Neural progenitor cell (in vitro differentiated cells): ENCODE measurements around the gene FALEC. TPM values are rescaled to one million over a fixed set of nuclear protein-coding genes. Genes with fewer than 3 reads are reported as not detected.
A peak's percentile ranks its signal among the peaks of the same experiment; 100 is the strongest.

Experiments
- DNase-seq: peaks from one replicate; pipeline ENCODE4 v3.0.0-alpha.2; 2016; ENCODE audit warnings: low spot score
- H2AFZ ChIP-seq: fragments of 200-600 bp; sonication (generic); replicated peaks from 2 replicates; pipeline ENCODE4 v1.6.1; 2016; ENCODE audit warnings: antibody characterized with exemption
- H3F3A ChIP-seq: fragments of 200-600 bp; sonication (generic); 2 replicates; pipeline ENCODE4 v1.6.1; 2016; ENCODE audit warnings: antibody characterized with exemption, low read depth
- H3K27ac ChIP-seq: fragments of 200-600 bp; sonication (generic); 2 replicates; pipeline ENCODE4 v1.5.1; 2016; ENCODE audit warnings: mild to moderate bottlenecking
- H3K27me3 ChIP-seq: fragments of 200-600 bp; sonication (generic); 2 replicates; pipeline ENCODE4 v1.6.1; 2016; ENCODE audit warnings: mild to moderate bottlenecking, moderate library complexity
- H3K36me3 ChIP-seq: fragments of 200-600 bp; sonication (generic); 2 replicates; pipeline ENCODE4 v1.5.1; 2016
- H3K4me1 ChIP-seq: fragments of 200-600 bp; sonication (generic); 2 replicates; pipeline ENCODE4 v1.6.1; 2016; ENCODE audit warnings: mixed run types
- H3K4me2 ChIP-seq: fragments of 200-600 bp; sonication (generic); 2 replicates; pipeline ENCODE4 v1.6.1; 2016
- H3K4me3 ChIP-seq: fragments of 200-600 bp; sonication (generic); 2 replicates; pipeline ENCODE4 v1.5.1; 2016
- H3K79me2 ChIP-seq: fragments of 200-600 bp; sonication (generic); 2 replicates; pipeline ENCODE4 v1.6.1; 2016; ENCODE audit warnings: low read depth
- H3K9ac ChIP-seq: fragments of 200-600 bp; sonication (generic); 2 replicates; pipeline ENCODE4 v1.6.1; 2016
- H3K9me3 ChIP-seq: fragments of 200-600 bp; sonication (generic); 2 replicates; pipeline ENCODE4 v1.5.1; 2016; ENCODE audit warnings: low read depth
- H4K20me1 ChIP-seq: fragments of 200-600 bp; sonication (generic); 2 replicates; pipeline ENCODE4 v1.6.1; 2016; ENCODE audit warnings: low read depth
- H3K27ac Mint-ChIP-seq: 3 replicates; pipeline ENCODE4 v1.8.0; 2021; ENCODE audit warnings: mixed read lengths
- H3K27me3 Mint-ChIP-seq: 2 replicates; pipeline ENCODE4 v1.8.0; 2022; ENCODE audit warnings: low read depth, mild to moderate bottlenecking, inconsistent platforms, moderate library complexity, mixed read lengths; ENCODE audit not compliant: insufficient read depth
- H3K36me3 Mint-ChIP-seq: 3 replicates; pipeline ENCODE4 v1.8.0; 2021; ENCODE audit warnings: mixed read lengths
- H3K4me1 Mint-ChIP-seq: 3 replicates; pipeline ENCODE4 v1.8.0; 2021; ENCODE audit warnings: mixed read lengths
- H3K4me3 Mint-ChIP-seq: 3 replicates; pipeline ENCODE4 v1.8.0; 2021; ENCODE audit warnings: mild to moderate bottlenecking, moderate library complexity, mixed read lengths
- H3K9me3 Mint-ChIP-seq: 3 replicates; pipeline ENCODE4 v1.8.0; 2020; ENCODE audit warnings: mixed read lengths
- EZH2 ChIP-seq: fragments of 200-600 bp; sonication (generic); IDR thresholded peaks from 2 replicates; pipeline ENCODE4 v1.6.1; 2017; ENCODE audit warnings: antibody characterized with exemption, mild to moderate bottlenecking, moderate library complexity
- EZH2phosphoT487 ChIP-seq: fragments of 200-600 bp; sonication (generic); IDR thresholded peaks from 2 replicates; pipeline ENCODE4 v1.6.1; 2017; ENCODE audit warnings: antibody characterized with exemption
- total RNA-seq: library from RNA; depleted of rRNA; stranded (reverse); fragments of >200 nt; gene quantifications from 2 replicates; pipeline ENCODE4 v1.2.3, GENCODE V29; 2015; ENCODE audit warnings: low replicate concordance
- TF ChIP-seq, protein P1 (sequence below): fragments of 200-600 bp; sonication (generic); IDR thresholded peaks from 2 replicates; pipeline ENCODE4 v1.5.1; 2017; ENCODE audit warnings: antibody characterized with exemption, mild to moderate bottlenecking

FALEC gene
- total RNA-seq, 1 donor from 2014 or later = not detected

GRCh38 chr1:150511985-150512660, 3.4 kb upstream of the FALEC start:
- H3K4me3 ChIP-seq = no peak overlapping the region
- H3K4me1 Mint-ChIP-seq = peaks cover 35% of the 10 kb centered on the region
- no peaks in the 10 kb centered on the region for H3K27me3 ChIP-seq
- no peaks in the 10 kb centered on the region for H3K9me3 ChIP-seq
- H3K9me3 Mint-ChIP-seq = no peaks in the 10 kb centered on the region
- H3K27ac Mint-ChIP-seq = peak overlapping the region; percentile 40
- H3K9ac ChIP-seq = no peak overlapping the region
- TF ChIP-seq EZH2 (no peak), EZH2phosphoT487 (no peak)
- TF ChIP-seq, protein P1, sequence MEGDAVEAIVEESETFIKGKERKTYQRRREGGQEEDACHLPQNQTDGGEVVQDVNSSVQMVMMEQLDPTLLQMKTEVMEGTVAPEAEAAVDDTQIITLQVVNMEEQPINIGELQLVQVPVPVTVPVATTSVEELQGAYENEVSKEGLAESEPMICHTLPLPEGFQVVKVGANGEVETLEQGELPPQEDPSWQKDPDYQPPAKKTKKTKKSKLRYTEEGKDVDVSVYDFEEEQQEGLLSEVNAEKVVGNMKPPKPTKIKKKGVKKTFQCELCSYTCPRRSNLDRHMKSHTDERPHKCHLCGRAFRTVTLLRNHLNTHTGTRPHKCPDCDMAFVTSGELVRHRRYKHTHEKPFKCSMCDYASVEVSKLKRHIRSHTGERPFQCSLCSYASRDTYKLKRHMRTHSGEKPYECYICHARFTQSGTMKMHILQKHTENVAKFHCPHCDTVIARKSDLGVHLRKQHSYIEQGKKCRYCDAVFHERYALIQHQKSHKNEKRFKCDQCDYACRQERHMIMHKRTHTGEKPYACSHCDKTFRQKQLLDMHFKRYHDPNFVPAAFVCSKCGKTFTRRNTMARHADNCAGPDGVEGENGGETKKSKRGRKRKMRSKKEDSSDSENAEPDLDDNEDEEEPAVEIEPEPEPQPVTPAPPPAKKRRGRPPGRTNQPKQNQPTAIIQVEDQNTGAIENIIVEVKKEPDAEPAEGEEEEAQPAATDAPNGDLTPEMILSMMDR = no peak
- no peaks in the 10 kb centered on the region for H3K36me3 ChIP-seq
- H3K27ac ChIP-seq = no peak overlapping the region
- H3K79me2 ChIP-seq = no peaks in the 10 kb centered on the region
- peaks cover 24% of the 10 kb centered on the region for H3F3A ChIP-seq
- H4K20me1 ChIP-seq = no peaks in the 10 kb centered on the region
- H3K4me3 Mint-ChIP-seq = peak overlapping the region; percentile 7
- H3K4me2 ChIP-seq = no peak overlapping the region
- peaks cover 9% of the 10 kb centered on the region for H3K27me3 Mint-ChIP-seq
- DNase-seq = no peak
- peaks cover 21% of the 10 kb centered on the region for H3K36me3 Mint-ChIP-seq
- H2AFZ ChIP-seq = no peak overlapping the region
- peaks cover 8% of the 10 kb centered on the region for H3K4me1 ChIP-seq

DNA sequence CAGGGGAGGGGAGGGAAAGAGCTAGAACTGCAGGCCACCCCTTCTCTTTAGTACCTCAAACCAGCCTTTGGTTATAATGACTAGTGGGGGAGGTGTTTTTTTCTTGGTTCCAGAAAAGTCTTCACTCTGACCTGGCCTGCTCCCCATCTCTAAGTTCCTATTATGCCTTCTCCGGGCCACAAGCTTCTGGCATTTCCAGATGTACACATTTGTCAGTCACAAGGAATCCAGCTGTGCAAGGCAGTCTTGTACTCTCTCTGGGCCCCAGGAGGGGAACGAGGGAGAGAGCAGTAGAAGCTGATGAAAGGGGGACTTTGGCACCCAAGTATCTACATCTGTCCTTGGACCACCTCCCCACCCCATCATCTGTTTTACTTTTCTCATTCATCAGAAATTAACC, 2.7 kb upstream of the FALEC start:
- Histone ChIP-seq H3K36me3 (no peaks in the 10 kb centered on the region), H3K4me3 (no peak overlapping the region), H3K4me2 (no peak overlapping the region), H4K20me1 (no peaks in the 10 kb centered on the region), H3K27ac (no peak overlapping the region), H3K79me2 (no peaks in the 10 kb centered on the region), H2AFZ (no peak overlapping the region), H3K27me3 (no peaks in the 10 kb centered on the region), H3K9ac (no peak overlapping the region), H3F3A (peaks cover 24% of the 10 kb centered on the region), H3K9me3 (no peaks in the 10 kb centered on the region), H3K4me1 (peaks cover 13% of the 10 kb centered on the region)
- peaks cover 31% of the 10 kb centered on the region for H3K4me1 Mint-ChIP-seq
- no peak overlapping the region for H3K4me3 Mint-ChIP-seq
- H3K36me3 Mint-ChIP-seq = peaks cover 17% of the 10 kb centered on the region
- H3K9me3 Mint-ChIP-seq = no peaks in the 10 kb centered on the region
- H3K27ac Mint-ChIP-seq = no peak overlapping the region
- TF ChIP-seq, protein P1 = no peak
- TF ChIP-seq EZH2phosphoT487 (no peak), EZH2 (no peak)
- peaks cover 9% of the 10 kb centered on the region for H3K27me3 Mint-ChIP-seq
- DNase-seq = no peak

GRCh38 chr1:150513351-150513791, 2.2 kb upstream of the FALEC start:
- H3K9me3 Mint-ChIP-seq = no peaks in the 10 kb centered on the region
- peak overlapping the region; percentile 32 for H3K27ac Mint-ChIP-seq
- H3F3A ChIP-seq = peaks cover 24% of the 10 kb centered on the region
- DNase-seq = no peak
- H3K9me3 ChIP-seq = no peaks in the 10 kb centered on the region
- peaks cover 17% of the 10 kb centered on the region for H3K36me3 Mint-ChIP-seq
- no peaks in the 10 kb centered on the region for H4K20me1 ChIP-seq
- H3K27me3 ChIP-seq = no peaks in the 10 kb centered on the region
- H3K79me2 ChIP-seq = no peaks in the 10 kb centered on the region
- H3K27me3 Mint-ChIP-seq = peaks cover 9% of the 10 kb centered on the region
- no peaks in the 10 kb centered on the region for H3K36me3 ChIP-seq
- H3K4me2 ChIP-seq = no peak overlapping the region
- H3K4me3 Mint-ChIP-seq = no peak overlapping the region
- no peak overlapping the region for H2AFZ ChIP-seq
- peaks cover 26% of the 10 kb centered on the region for H3K4me1 Mint-ChIP-seq
- TF ChIP-seq, protein P1 = no peak
- TF ChIP-seq EZH2 (no peak), EZH2phosphoT487 (no peak)
- no peak overlapping the region for H3K9ac ChIP-seq
- no peak overlapping the region for H3K27ac ChIP-seq
- H3K4me3 ChIP-seq = no peak overlapping the region
- H3K4me1 ChIP-seq = peaks cover 13% of the 10 kb centered on the region
